ENCODE data around the gene FAHD2B. TPM values are rescaled to one million over a fixed set of nuclear protein-coding genes. Genes with fewer than 3 reads are reported as not detected.
"Not testable (repeated sequence)": the region's sequence is repeated elsewhere in the genome, so short reads cannot be mapped to it uniquely, and the experiment has no call there.

The FAHD2B gene
- total RNA-seq, 4 donors from 2014 or later = 12.9 to 14.9 (median 14.2) TPM

GRCh38 chr2:97068074-97068473, 26.6 kb downstream of the FAHD2B start:
- no peak overlapping the region for H3K4me3 ChIP-seq (ENCODE audit: low read depth, poor library complexity, severe bottlenecking)
- no peak for DNase-seq (ENCODE audit: low spot score in 2 of 2)
- no peak for TF ChIP-seq POLR2A (IDR thresholded peaks at IDR 0.05)
- TF ChIP-seq CTCF (IDR thresholded peaks at IDR 0.05) = no peak
- intact Hi-C loops (cut with DNase I; ENCODE audit: low total_unique reads) = no loop called here
- 85 to 90% methylated on average over 1 of the region's 1 CpG for WGBS, 2 donors

GRCh38 chr2:97067279-97068004, 27.2 kb downstream of the FAHD2B start:
- no peak for DNase-seq (ENCODE audit: low spot score in 2 of 2)
- intact Hi-C loops (cut with DNase I; ENCODE audit: low total_unique reads) = no loop called here
- H3K4me3 ChIP-seq (ENCODE audit: low read depth, poor library complexity, severe bottlenecking) = no peak overlapping the region
- WGBS, 2 donors = 78 to 87% methylated on average over 5 of the region's 5 CpGs
- TF ChIP-seq CTCF (IDR thresholded peaks at IDR 0.05) (no peak), POLR2A (IDR thresholded peaks at IDR 0.05) (no peak)

- 76 to 81% methylated on average over 5 of the region's 5 CpGs for WGBS, 2 donors
- intact Hi-C loops (cut with DNase I; ENCODE audit: low total_unique reads); H3K4me3 ChIP-seq (ENCODE audit: low read depth, poor library complexity, severe bottlenecking); DNase-seq (ENCODE audit: low spot score in 2 of 2): not testable (repeated sequence)
Observed at GRCh38 chr2:97066030-97066429, 28.7 kb downstream of the FAHD2B start.

GRCh38 chr2:97062020-97062419, 32.7 kb downstream of the FAHD2B start:
- intact Hi-C loops (cut with DNase I; ENCODE audit: low total_unique reads); DNase-seq (ENCODE audit: low spot score in 2 of 2); H3K4me3 ChIP-seq (ENCODE audit: low read depth, poor library complexity, severe bottlenecking): not testable (repeated sequence)
- 88 to 94% methylated on average over 1 of the region's 1 CpG for WGBS, 2 donors

GRCh38 chr2:97059782-97060181, 34.9 kb downstream of the FAHD2B start:
- WGBS, 2 donors = 69 to 80% methylated on average over 2 to 7 of the region's 7 CpGs
- H3K4me3 ChIP-seq (ENCODE audit: low read depth, poor library complexity, severe bottlenecking); intact Hi-C loops (cut with DNase I; ENCODE audit: low total_unique reads); DNase-seq (ENCODE audit: low spot score in 2 of 2): not testable (repeated sequence)

- intact Hi-C loops (cut with DNase I; ENCODE audit: low total_unique reads); H3K4me3 ChIP-seq (ENCODE audit: low read depth, poor library complexity, severe bottlenecking); DNase-seq (ENCODE audit: low spot score in 2 of 2): not testable (repeated sequence)
- 70 to 74% methylated on average over 3 of the region's 3 CpGs for WGBS, 2 donors
Observed at GRCh38 chr2:97056150-97056549, 38.5 kb downstream of the FAHD2B start.

- WGBS, 2 donors = 70 to 82% methylated on average over 2 of the region's 2 CpGs
- H3K4me3 ChIP-seq (ENCODE audit: low read depth, poor library complexity, severe bottlenecking); intact Hi-C loops (cut with DNase I; ENCODE audit: low total_unique reads); DNase-seq (ENCODE audit: low spot score in 2 of 2): not testable (repeated sequence)
Observed at GRCh38 chr2:97050032-97050431, 44.6 kb downstream of the FAHD2B start.

GRCh38 chr2:97048448-97048847, 46.2 kb downstream of the FAHD2B start:
- intact Hi-C loops (cut with DNase I; ENCODE audit: low total_unique reads); DNase-seq (ENCODE audit: low spot score in 2 of 2); H3K4me3 ChIP-seq (ENCODE audit: low read depth, poor library complexity, severe bottlenecking): not testable (repeated sequence)
- 80 to 87% methylated on average over 7 of the region's 7 CpGs for WGBS, 2 donors

GRCh38 chr2:97046676-97047075, 48.0 kb downstream of the FAHD2B start:
- intact Hi-C loops (cut with DNase I; ENCODE audit: low total_unique reads); H3K4me3 ChIP-seq (ENCODE audit: low read depth, poor library complexity, severe bottlenecking); DNase-seq (ENCODE audit: low spot score in 2 of 2): not testable (repeated sequence)
- 74 to 77% methylated on average over 3 of the region's 3 CpGs for WGBS, 2 donors

- H3K4me3 ChIP-seq (ENCODE audit: low read depth, poor library complexity, severe bottlenecking); DNase-seq (ENCODE audit: low spot score in 2 of 2); intact Hi-C loops (cut with DNase I; ENCODE audit: low total_unique reads): not testable (repeated sequence)
- 60 to 72% methylated on average over 3 of the region's 3 CpGs for WGBS, 2 donors
Observed at GRCh38 chr2:97045895-97046499, 48.7 kb downstream of the FAHD2B start.
